Stimulated activated naive B cell treated with anti-CD40 and anti-IgM and Interleukin-4, amounts not matched to agents 10 μg/mL and 1 μg/mL and 100 μg/mL, for 72 hours (primary cell): ENCODE data around the gene OBSL1.

Experiments used
- ATAC-seq, 2 donors: fragments of 150-1000 bp; cut with Tn5 transposase; replicated peaks; 2 replicates each; pipeline ENCODE4 v1.10.0; 2021; ENCODE audit warnings: moderate library complexity in 1 of 2
- DNase-seq: peaks from one replicate; pipeline ENCODE4 v3.0.0; 2021
- H3K27ac Mint-ChIP-seq: one replicate; pipeline ENCODE4 v1.8.0; 2022; ENCODE audit warnings: mild to moderate bottlenecking, mixed read lengths
- H3K27me3 Mint-ChIP-seq, 2 donors: one replicate each; pipeline ENCODE4 v1.8.0; 2022; ENCODE audit warnings: mixed read lengths in 2 of 2
- H3K36me3 Mint-ChIP-seq, 2 donors: one replicate each; pipeline ENCODE4 v1.8.0; 2022; ENCODE audit warnings: mixed read lengths in 2 of 2, mild to moderate bottlenecking in 1 of 2
- H3K4me1 Mint-ChIP-seq, 2 donors: one replicate each; pipeline ENCODE4 v1.8.0; 2022; ENCODE audit warnings: mixed read lengths in 2 of 2, mild to moderate bottlenecking in 1 of 2
- H3K4me3 Mint-ChIP-seq, 2 donors: one replicate each; pipeline ENCODE4 v1.8.0; 2022; ENCODE audit warnings: mild to moderate bottlenecking in 2 of 2, mixed read lengths in 2 of 2, moderate library complexity in 1 of 2
- H3K9me3 Mint-ChIP-seq, 2 donors: one replicate each; pipeline ENCODE4 v1.8.0; 2022; ENCODE audit warnings: mixed read lengths in 2 of 2, mild to moderate bottlenecking in 1 of 2

OBSL1 gene

DNA sequence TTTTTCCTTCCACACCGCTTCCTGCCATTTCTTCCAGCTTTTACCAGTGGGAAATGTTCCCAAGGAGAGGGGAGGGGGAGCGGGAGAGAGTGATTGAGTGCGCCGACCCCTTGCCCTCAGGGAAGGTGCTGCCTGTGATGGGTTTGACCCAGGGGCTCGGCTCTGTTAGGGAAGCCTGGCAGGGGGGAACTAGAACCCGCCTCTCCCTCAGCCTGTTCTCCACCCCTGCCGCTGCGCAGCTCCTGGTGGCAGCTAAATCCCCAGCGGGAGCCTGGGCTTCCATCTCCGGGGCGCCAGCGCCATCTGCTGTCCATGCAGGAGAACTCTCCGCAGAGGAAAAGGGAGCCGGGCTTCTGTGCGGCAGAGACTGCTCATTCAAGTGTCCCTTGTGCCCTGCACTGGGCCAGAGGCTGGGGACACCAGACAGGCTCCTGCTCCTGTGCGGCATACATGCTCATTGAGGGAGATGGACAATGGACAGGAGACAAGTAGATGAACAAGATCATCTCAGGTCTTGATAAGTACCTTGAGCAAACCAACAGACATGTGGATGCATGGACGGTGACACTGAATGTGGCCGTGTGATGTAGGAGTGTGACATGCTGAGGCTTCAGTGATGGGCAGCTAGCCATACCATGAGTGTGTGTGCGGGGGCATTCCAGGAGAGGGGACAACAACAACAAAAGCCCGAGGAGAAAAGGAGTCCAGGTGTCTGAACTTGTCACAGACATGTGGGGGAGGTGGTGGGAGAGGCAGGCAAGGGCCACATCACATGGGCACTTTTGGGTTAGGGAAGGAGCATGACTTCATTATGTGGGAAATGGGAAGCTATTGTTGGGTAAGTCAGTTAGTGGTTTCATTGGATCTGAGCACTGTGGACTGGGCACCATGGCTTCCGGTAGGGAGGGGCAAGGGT, 41.0 kb downstream of the OBSL1 start:
- no peak overlapping the region for H3K4me3 Mint-ChIP-seq
- ATAC-seq (peak; percentile 92 to 96), DNase-seq (peak; percentile 77)
- no peaks in the 10 kb centered on the region for H3K36me3 Mint-ChIP-seq
- no peaks in the 10 kb centered on the region for H3K9me3 Mint-ChIP-seq
- H3K4me1 Mint-ChIP-seq: peaks cover 3 to 8% of the 10 kb centered on the region in 2 donors
- peaks cover 74 to 84% of the 10 kb centered on the region in 2 donors for H3K27me3 Mint-ChIP-seq
- H3K27ac Mint-ChIP-seq: no peak overlapping the region

DNA sequence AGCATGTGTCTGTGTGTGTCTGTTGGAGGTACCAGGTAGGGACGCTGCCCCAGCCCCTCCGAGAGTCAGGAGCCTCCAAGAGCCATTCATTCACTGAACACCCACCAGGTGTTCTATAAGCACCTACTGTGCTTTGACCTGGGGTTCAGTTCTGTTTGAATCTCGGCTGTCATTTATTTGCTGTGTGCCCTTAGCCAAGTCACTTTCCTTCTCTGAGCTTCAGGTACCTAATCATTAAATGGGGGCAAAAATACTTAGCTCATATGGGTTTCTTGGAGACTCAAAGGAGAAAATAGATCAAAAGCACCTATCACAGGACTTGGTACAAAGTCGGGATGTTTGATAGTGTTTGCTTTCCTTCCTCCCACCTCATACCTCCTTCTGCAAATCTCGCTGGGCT, 43.9 kb downstream of the OBSL1 start:
- no peak for ATAC-seq
- H3K4me1 Mint-ChIP-seq: peaks cover 6 to 16% of the 10 kb centered on the region in 2 donors
- H3K4me3 Mint-ChIP-seq: no peak overlapping the region
- no peak overlapping the region for H3K27ac Mint-ChIP-seq
- H3K9me3 Mint-ChIP-seq: no peaks in the 10 kb centered on the region
- peaks cover 79 to 89% of the 10 kb centered on the region in 2 donors for H3K27me3 Mint-ChIP-seq
- no peak for DNase-seq
- no peaks in the 10 kb centered on the region for H3K36me3 Mint-ChIP-seq

DNA sequence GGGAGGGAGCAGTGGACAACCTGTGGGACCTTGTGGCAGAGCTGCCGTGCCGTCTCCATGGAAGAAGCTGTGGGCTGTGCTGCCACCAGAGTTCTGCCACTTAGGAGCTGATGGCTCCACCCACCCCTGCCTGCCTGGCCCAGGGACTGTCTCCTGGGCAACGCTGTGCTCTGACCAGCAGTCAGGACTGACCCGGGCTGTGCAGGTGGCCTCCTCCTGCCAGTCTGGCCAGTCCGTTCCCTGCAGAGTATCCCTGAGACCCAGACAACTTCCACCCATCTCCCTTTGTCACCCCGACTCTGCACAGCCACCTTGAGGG, 44.3 kb downstream of the OBSL1 start:
- ATAC-seq (no peak), DNase-seq (no peak)
- peaks cover 79 to 88% of the 10 kb centered on the region in 2 donors for H3K27me3 Mint-ChIP-seq
- peaks cover 7 to 18% of the 10 kb centered on the region in 2 donors for H3K4me1 Mint-ChIP-seq
- no peak overlapping the region for H3K4me3 Mint-ChIP-seq
- no peak overlapping the region for H3K27ac Mint-ChIP-seq
- no peaks in the 10 kb centered on the region for H3K36me3 Mint-ChIP-seq
- no peaks in the 10 kb centered on the region for H3K9me3 Mint-ChIP-seq

DNA sequence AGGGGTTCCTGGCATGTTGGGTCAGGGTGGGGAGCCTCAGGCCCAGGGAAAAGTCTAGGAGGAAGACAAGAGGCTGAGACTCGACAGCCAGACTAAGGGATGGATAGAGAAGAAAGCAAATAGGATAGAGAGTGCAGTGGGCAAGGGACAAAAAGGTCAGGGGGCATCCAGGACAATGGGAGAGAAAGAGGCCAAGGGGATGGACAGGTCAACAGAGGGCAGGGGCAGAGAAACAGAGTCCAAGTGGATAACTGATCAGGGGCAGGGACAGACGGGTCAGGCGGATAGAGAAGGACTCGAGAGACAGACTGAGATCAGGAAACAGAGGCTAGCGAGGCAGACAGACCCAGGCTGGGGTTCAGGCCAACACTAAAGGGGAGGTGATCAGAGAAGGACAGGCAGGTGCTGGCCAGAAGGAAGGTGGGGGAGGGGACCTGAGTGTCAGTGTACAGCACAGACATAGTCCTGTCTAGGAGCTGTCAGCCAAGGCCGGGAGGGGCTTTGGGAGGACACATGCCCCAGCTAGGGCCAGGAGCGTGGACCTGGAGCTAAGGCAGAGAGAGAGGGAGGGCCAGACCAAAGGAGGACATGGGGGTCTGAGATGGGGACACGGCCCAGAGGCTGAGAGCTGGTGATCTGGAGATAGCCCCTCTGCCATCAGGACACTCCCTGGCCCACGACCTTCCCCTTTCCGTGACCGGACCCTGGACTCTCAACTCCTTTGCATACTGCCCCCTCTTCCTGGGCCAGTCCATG, 44.8 kb downstream of the OBSL1 start:
- no peak overlapping the region for H3K4me3 Mint-ChIP-seq
- no peaks in the 10 kb centered on the region for H3K9me3 Mint-ChIP-seq
- DNase-seq (no peak), ATAC-seq (no peak)
- H3K27me3 Mint-ChIP-seq: peaks cover 81 to 89% of the 10 kb centered on the region in 2 donors
- H3K36me3 Mint-ChIP-seq: no peaks in the 10 kb centered on the region
- peaks cover 12 to 23% of the 10 kb centered on the region in 2 donors for H3K4me1 Mint-ChIP-seq
- no peak overlapping the region for H3K27ac Mint-ChIP-seq

DNA sequence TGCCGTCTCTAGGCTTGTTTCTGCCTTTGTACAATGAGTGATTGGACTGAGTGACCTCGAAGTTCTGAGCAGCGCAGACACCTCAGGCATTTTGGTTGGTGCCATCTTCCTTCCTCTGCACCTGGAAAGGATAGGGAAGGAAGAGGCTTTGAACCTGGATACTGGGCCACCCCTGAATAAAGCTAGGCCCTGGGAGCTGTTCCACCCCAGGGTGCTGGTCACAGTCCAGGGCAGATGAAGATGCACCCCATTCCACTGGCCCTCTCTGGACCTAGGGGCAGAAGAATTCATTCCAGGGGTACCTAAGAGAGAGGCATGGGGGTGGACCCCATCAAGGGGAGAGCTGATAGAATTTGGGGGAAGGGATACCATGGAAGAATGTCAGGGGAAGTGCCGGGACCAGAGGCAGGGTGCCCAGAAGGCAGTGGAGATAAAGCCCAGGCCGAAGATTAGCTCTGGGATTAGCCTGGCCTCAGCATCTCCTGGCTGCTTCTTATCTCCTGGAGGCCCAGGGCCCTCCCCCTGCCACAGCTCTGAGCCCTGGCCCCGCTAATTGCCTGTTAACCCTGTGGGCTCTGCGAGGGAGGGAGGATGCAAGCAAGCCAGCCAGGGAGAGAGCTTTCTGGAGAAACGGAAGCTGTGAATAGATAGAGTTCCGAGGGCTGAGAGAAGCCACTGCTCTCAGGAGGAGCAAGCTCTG, 45.7 kb downstream of the OBSL1 start:
- H3K4me1 Mint-ChIP-seq: peaks cover 15 to 28% of the 10 kb centered on the region in 2 donors
- no peaks in the 10 kb centered on the region for H3K9me3 Mint-ChIP-seq
- no peaks in the 10 kb centered on the region for H3K36me3 Mint-ChIP-seq
- no peak overlapping the region for H3K27ac Mint-ChIP-seq
- H3K27me3 Mint-ChIP-seq: peaks cover 78 to 89% of the 10 kb centered on the region in 2 donors
- no peak overlapping the region for H3K4me3 Mint-ChIP-seq
- DNase-seq: no peak
- no peak for ATAC-seq

DNA sequence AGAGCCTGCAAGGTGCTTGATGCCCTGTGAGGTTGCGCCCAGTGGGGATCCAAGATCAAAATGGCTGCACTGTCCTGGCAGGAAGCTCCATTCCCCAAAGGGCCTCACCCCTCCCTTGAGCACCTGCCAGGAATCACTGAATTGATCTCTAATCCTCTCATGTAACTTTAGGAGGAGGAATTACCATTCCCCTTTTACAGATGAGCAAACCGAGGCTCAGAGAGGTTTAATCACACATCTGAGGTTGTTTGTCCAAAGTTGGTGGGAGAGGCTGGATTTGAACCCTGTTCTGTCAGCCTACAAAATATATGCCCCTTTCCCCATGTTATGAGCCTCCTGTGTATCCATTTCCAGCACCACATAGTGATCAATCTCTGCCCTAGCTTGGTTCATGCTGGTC, 46.5 kb downstream of the OBSL1 start:
- Mint-ChIP-seq H3K4me3 (no peak overlapping the region), H3K4me1 (peaks cover 12 to 21% of the 10 kb centered on the region in 2 donors), H3K9me3 (no peaks in the 10 kb centered on the region), H3K27me3 (peaks cover 78 to 89% of the 10 kb centered on the region in 2 donors), H3K27ac (no peak overlapping the region), H3K36me3 (no peaks in the 10 kb centered on the region)
- ATAC-seq: no peak
- DNase-seq: no peak

DNA sequence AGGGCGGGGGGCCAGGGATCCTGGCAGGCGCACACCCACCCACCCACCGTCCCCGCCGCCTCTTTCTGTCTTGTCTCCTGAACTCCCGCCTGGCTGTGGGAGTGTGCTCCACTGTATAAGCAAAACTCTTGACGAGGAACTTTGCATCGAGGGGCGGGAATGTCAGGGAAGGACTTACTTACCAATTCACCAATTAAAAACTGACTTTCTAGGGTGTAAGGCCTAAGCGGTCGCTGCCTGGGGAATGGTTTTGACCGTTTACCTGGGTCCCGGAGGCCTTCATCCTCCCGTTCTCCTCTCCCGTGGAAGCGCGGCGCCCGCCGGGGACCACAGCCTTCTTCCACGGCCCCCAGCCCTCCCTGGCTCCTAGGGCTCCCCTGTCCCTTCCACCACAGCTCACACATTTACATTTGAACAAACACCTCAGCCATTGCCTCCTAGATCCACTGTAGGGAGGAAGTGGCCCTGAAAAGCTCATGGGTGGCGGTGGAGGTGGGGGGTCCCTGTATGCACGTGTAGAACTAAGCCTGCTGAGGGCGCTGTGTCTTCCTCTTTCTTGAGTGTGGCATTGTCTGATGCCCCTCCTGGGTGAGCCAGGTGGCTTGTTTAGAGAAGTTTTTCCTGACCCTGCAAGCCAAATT, 48.2 kb downstream of the OBSL1 start:
- Mint-ChIP-seq H3K27me3 (peaks cover 77 to 86% of the 10 kb centered on the region in 2 donors), H3K4me1 (peaks cover 12 to 19% of the 10 kb centered on the region in 2 donors), H3K27ac (no peak overlapping the region), H3K9me3 (no peaks in the 10 kb centered on the region), H3K4me3 (no peak overlapping the region), H3K36me3 (no peaks in the 10 kb centered on the region)
- ATAC-seq: peak; percentile 29 to 39
- no peak for DNase-seq

DNA sequence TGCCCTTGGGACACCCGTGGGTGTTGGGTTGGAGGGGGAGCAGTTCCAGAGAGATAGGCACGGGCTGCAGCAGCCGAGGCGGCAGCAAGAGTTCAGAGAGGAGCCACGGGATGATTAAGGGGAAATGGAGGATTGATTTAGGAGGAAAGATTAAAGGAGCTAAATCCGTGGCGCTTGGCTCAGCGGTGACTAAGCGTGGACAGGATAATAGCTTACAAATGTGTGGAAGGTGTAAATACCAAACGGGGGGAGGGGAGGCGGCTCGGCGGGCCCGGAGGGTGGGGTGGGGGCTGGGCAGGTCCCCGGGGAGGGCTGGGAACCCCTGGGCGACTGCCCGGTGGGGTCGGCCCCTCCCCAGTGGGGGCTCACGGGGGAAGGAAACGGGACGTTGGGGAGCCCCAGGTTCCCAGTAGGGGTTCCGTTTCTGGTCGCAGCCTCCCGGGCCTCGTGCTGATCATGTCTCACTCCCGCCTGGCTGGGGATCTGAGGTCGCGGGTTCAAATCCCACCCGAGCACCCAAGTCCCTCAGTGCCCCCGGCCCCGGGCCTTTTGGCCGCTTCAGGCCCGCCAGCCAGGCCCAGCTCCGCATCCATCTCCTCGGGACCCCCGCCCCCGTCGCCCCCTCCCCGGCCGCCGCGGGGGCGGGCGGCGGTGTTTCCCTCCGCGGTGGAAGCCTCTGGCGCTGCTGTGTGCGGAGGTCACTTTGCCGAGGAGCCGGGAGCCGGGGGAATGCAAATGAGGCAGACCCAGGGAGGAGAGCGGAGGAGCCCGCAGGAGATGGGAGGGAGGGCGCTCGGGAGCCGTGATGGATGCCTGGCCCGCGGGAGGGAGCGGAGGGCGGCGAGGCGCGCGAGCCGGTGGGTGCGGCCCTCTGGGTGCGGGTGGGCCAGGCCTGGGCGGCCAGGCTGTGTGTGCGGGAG, 49.0 kb downstream of the OBSL1 start:
- peaks cover 81 to 87% of the 10 kb centered on the region in 2 donors for H3K27me3 Mint-ChIP-seq
- peak overlapping the region; percentile 22 for H3K27ac Mint-ChIP-seq
- H3K4me3 Mint-ChIP-seq: peak overlapping the region; percentile 40 to 49
- no peaks in the 10 kb centered on the region for H3K9me3 Mint-ChIP-seq
- H3K4me1 Mint-ChIP-seq: peaks cover 12 to 19% of the 10 kb centered on the region in 2 donors
- ATAC-seq (no peak), DNase-seq (no peak)
- H3K36me3 Mint-ChIP-seq: no peaks in the 10 kb centered on the region

DNA sequence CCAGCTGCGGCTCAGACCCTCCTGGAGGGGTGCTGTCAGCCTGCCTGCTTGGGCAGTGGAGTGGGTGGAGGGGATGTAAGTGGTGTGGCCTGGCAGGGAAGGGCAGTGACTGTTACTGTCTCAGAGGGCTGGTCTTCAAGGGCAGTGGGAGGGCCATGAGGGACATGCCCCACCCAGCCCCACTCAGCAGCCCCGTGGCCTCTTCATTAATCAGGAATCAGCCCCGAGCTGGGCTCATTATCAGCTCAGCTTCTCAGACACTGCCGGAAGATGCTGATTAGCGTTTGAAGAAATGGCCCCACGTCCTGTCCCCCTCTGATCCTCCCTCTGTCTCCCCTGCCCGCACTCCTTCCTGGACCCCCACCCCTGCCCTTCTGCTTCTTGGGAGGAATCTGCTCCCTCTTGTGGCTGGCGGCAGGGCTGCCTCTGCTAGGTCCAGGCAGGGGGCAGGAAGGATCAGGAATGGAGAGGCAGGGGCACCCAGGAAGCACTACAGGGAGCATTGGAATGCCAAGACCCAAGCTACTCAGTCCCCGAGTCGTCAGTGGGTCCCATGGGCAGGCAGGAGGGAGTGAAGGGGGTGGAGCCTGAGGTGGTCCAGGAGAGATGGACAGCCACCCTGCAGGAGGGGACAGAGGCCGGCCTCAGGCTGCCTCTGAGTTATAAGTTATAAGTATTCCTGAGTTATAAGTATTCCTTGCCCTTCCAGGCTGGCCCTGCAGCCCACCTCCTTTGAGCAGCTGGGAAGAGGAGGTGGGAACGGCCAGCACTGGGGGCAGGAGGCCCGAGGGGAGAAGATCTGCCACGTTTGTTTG, 50.1 kb downstream of the OBSL1 start:
- Mint-ChIP-seq H3K27me3 (peaks cover 81 to 87% of the 10 kb centered on the region in 2 donors), H3K4me3 (peak overlapping the region in 1 of 2 donors; percentile 49), H3K4me1 (peaks cover 12 to 19% of the 10 kb centered on the region in 2 donors), H3K9me3 (no peaks in the 10 kb centered on the region), H3K27ac (peak overlapping the region; percentile 22), H3K36me3 (no peaks in the 10 kb centered on the region)
- no peak for DNase-seq
- peak; percentile 34 to 44 for ATAC-seq

DNA sequence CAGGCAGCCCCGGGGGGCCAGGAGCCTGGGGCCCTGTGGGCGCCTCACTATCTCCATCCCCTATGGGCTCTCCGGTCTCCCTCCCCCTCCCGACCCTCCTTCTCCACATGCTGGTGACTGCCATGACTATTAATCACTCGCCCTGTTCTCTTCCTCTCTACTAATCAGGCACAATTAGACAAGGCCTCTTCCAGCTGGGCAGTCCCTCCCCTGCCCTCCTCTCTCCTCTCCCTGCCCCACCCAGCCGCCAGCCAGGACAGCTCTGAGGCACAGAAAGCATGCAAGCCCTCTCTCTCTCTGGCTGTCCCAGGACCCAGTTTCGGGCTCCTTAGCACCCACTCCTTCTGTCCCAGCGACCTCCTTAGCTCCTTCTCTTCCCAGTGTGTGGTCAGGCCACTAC, 51.3 kb downstream of the OBSL1 start:
- ATAC-seq: no peak
- Mint-ChIP-seq H3K36me3 (no peaks in the 10 kb centered on the region), H3K4me3 (no peak overlapping the region), H3K27ac (no peak overlapping the region), H3K27me3 (peaks cover 81 to 87% of the 10 kb centered on the region in 2 donors), H3K4me1 (peaks cover 12 to 19% of the 10 kb centered on the region in 2 donors), H3K9me3 (no peaks in the 10 kb centered on the region)
- no peak for DNase-seq

DNA sequence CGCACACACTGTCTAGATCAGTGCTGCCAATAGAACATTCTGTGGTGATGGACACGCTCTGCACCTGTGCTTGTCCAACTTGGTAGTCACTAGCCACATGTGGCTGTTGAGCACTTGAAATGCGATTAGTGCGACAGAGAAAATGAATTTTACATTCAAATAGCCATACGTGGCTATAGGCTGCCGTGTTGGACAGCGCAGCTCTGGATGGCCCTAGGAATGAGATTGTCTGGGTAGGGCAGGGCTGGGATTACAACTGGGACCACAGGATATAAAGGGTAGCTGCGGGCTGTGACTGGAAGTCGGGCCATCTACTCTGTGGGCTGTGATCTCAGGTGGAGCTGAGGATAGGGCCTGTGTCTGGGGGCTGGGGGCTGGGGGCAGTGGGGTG, 51.8 kb downstream of the OBSL1 start:
- DNase-seq: no peak
- Mint-ChIP-seq H3K27ac (no peak overlapping the region), H3K4me1 (peaks cover 12 to 19% of the 10 kb centered on the region in 2 donors), H3K36me3 (no peaks in the 10 kb centered on the region), H3K27me3 (peaks cover 80 to 89% of the 10 kb centered on the region in 2 donors), H3K9me3 (no peaks in the 10 kb centered on the region), H3K4me3 (no peak overlapping the region)
- no peak for ATAC-seq

DNA sequence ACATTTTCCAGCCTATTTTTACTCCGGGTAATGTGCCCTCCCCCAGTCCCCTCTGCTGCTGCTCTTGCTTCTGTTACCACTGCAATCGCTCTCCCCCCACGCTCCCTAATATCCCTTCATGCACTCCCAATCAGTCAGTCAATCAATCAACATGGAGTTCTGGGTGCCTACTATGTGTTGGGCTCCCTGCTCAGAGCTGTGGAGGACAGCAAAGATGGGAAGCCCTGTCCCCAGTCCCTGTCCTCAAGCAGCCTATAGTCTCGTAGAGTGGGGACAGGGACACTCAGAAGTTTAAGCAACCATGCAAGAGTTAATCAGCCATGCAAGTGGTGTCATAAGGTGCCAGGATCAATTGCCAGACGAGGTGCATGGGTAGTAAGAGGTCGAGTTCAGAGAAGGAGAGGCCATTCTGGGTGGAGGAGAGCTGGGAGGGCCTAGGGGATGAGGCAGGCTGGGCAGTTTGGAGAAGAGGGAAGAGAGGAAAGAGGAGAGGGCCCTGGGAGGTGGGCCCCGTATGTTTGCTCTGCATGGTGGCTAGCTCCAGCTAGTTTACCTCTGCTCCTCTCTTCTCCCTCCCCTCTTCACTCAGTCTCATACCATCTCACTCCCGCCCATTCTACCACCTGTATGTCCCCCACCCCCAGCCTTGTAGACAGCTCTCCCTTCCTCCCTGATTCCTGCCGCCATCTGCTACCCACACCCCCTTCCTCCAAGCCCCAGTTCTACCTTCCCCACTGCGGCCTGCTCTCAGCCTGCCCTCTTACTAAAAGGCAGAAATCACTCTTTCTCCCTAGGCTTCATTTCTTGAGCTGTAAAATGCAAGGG, 53.2 kb downstream of the OBSL1 start:
- Mint-ChIP-seq H3K9me3 (no peaks in the 10 kb centered on the region), H3K4me3 (no peak overlapping the region), H3K36me3 (peaks cover 0 to 2% of the 10 kb centered on the region in 2 donors), H3K4me1 (peaks cover 21 to 25% of the 10 kb centered on the region in 2 donors), H3K27ac (no peak overlapping the region), H3K27me3 (peaks cover 84 to 89% of the 10 kb centered on the region in 2 donors)
- ATAC-seq (no peak), DNase-seq (no peak)
